HG03097 (cell line): ENCODE data around the gene STMP1.
"Not testable (repeated sequence)": the region's sequence is repeated elsewhere in the genome, so short reads cannot be mapped to it uniquely, and the experiment has no call there.

ENCODE experiments used
- ATAC-seq: cut with Tn5 transposase; IDR thresholded peaks from one replicate; pipeline ENCODE4 v1.9.1; 2021; ENCODE audit not compliant: unreplicated experiment, low FRiP score

STMP1 gene

DNA sequence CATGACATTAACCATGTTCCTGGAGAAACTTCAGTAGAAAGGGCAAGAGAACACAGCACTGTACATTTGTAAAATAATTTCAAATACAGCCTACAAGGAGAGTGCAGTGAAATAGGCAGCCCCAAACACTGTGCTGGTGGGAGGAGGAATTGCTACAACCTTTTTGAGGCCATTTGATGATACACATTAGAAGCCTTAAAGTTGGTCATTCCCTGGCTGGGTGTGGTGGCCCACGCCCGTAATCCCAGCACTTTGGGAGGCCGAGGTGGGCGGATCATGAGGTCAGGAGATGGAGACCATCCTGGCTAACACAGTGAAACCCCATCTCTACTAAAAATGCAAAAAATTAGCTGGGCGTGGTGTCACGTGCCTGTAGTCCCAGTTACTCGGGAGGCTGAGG lies 30.3 kb downstream of the STMP1 start:
- ATAC-seq = not testable (repeated sequence)

DNA sequence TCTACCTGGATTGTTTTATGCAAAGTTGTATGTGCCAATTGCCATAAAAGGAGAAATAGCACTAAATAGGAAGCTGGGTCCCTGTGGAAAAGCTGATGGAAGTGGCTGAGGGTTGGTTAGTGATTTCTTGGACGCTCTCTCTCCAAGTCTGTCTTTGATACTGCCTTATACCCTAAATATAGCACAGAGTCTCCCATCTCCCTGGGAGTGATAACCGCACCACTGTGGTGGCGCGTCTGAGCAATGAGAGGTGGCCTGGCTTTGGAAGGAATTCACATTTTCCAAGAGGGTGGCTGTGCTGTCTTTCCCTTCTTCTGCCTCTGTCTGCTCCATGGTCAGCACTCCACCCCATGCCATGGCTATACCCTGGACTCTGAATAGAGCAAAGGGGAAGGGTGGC lies 31.2 kb downstream of the STMP1 start:
- no peak for ATAC-seq

DNA sequence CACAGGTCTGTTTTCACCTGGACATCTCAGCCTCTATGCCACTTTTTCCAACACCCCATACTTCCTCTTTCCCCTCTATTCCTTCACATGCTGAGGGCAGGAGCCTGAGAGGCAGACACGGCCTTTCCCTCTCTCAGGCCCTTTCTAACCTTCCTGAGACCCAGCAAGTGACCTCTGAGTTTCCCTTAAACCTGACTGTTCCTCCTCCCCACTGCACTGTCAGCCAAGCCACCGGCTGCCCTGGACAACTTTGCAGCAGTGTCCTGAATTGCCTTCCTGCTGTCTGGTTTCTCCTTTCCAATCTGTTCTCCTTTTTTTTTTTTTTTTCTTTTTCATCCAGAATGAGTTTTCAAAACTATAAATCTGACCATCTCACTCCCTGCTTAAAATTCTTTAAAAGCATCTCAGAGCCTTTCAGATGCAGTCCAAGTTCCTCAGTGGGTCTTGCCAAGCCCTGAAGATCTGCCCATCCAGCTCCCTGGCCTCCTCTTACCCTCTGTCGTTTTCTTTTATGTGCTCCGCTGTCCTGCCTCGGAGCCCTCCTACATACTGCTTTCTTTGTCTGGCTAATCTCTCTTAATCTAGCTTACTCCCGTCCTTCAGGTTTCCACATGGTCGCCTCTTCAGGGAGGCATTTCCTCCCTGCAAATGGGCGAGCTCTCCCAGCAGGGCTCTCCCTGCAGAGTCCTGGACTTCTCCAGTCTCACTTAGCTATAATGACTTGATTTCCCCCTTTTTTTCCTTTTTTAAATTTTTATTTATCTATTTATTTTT lies 35.1 kb downstream of the STMP1 start:
- ATAC-seq = no peak

DNA sequence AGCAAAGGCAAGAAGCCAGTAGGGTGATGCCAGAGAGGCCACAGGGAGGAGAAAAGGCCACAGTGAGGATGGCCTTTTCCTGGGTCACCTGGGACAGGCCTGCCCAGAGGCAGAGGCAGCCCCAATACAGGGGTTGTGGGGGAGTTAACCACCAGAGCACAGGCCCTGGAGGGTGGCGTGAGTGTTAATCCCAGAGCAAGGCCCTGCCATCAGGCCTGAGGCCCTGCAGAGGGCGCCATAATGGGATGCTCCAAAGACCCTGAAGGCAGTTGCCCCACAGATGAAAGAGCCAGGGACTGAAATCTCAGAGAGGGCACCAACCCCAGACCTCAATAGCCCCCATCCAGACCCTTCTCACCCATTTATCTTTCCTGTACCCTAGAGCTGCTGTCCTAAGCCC lies 41.8 kb downstream of the STMP1 start:
- ATAC-seq = no peak

DNA sequence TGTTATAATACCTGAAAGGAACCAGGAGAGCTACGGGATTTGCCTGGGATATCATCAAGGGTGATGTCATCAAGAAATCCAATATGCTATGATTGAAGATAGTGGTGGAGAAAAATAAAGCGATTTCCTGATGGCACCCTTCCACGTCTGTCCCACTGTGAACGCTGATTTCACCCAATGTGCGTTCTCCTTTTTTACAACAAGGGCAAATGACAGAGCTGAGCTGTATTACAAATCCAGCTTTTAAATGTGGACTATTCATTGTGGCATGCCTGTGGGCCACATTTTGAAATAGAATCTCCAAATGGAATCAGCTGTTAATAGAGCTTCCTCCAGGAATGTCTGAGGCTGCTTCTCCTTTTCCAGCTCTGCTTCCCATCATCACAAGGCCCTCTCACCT lies 42.4 kb downstream of the STMP1 start:
- no peak for ATAC-seq

DNA sequence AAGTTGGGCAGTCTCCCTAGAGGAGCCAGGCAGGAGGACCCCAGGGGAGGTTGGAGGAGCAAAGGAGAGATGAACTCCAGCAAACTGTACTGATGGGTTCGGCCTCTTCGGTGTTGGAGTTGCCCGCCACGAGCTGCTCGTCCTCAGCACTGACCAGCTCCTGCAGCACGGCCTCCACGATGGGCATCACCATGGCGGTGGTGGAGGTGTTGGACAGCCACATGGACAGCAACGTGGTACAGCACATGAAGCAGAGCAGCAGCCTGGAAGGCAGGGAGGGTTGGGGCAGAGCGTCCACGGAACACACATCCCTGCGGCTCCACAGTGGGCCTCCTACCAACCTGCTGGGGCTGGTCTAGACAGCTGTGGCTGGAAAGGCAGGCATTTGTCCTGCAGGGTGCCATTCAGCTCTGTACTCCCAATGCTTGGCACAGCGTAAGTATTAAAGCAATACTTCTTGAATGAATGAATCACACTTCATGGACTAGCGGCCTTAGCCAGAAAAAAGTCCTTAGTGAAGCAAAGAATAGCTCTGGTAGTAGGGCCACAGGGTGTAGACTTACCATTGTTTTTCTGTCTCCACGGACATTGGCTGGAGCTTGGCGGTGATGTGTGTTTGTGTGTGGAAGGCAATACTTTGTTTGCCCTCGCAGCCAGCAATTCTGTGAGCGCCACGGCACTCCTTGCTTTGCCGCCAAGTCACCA lies 43.9 kb downstream of the STMP1 start:
- no peak for ATAC-seq

DNA sequence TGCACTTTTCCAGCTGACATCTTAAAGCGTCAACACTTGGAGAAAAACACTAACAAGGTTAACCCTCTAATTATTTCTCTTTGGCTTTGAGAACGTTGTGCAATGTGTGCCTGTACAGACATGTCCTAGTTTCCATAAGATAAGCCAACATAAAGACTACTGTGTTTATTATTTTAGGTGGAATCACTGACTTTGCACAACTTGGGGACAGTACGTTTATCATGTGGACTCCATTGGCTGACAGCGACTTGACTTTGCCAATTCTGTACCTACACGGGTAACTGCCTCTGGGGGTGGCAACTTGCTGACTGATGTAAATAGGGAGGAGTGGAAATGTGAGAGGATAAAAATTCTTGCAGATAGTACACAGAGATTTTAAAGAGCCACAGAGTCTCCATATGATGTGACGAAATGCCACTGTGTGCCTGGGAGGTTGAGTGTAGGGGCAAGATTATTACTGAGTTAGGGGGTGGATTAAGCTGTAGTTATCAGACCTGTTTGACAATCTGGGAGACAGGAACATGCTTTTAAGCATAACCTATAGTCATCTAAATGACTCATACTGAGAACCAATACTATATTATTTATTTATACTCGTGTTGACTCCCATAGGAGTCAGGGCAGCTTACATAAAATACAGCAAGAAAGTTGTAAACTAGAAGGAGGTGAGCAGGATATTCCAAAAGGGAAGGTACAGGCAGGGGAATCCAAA lies 44.7 kb downstream of the STMP1 start:
- ATAC-seq = no peak

DNA sequence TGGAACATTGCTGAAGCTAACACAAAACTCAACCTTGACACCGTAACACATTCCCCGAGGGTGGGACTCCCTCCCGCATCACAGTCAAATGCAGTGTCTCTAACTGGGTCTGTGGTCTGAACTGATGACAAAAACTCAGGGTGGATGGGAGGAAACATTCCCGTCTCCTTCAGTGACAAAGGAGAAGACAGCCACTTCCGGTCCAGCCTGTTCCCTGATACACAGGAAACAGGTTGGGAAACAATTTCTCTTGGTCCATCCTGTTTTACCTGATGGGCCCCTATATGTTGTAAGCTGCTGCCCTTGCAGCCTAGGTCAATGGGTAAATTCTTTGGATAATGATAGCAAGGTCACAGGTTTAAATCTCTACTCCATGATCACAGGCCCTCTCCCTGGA lies 45.3 kb downstream of the STMP1 start:
- ATAC-seq = no peak

DNA sequence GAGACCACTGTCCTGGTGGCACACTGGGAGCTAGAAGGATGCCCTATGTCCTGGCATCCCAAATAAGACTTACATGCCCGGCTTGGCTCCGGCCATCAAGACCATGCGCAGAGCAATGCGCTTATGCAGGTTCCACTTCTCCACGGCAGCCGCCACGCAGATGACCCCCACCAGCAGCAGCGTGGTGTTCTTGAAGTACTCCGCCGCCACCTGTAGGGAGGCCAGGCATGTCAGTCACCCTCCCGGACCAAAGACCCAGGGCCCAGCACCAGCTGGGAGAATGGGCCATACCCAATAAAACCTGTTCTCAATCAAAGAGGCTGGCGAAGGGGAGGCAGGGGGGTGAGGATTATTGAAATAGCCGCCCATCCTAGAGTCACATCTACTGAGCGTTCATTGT lies 45.7 kb downstream of the STMP1 start:
- ATAC-seq = no peak

DNA sequence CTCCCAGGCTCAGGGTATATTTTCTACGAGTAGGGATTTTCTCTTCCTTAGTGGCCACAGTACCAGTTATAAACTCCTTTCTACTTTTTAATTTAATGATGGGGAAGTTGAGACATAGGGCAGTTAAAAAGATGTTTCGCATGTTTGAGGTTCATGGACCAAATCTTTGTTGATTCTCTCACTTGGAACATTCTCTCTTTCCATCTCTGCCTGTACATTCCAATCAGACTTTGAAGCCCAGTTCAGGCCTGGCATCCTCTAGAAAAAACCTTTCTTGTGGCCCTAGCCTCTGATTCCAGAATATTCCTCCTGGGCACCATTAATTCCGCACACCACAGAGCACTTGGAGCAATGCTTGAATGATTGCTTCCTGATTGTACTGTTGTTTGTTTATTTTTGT lies 47.2 kb downstream of the STMP1 start:
- ATAC-seq = no peak

DNA sequence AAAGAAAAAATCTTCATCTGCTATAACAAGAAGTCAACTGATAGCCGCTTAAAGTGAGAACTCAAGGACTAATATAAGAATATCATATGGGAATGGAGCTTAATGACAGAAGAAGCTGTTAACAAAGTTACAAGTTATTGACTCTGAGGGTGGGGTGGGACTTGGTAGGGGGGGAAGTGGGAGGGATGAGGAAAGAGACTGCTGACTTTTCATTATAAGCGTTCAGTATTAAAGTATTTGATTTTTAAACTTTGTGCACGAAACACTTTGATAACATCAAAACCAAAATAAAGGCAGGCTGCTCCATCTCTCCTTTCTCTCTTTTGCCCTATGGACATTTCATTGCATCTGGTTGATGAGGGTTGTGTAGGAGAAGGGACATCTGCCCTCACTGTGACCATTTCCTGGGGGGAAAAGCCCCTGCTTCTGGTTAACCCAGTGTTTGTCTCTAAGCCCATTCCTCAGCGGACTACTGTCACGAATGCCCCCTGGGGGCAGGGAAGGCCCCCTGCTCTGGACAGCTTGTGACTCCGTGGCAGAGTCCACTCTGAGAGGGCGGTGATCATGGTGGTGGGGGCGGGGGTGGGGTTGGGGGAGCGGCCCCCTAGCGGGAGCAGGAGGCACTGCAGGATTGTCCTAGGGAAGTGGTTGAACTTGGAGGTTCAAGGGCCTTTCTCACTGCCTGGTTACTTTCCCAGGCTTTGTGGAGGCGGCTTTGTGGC lies 48.3 kb downstream of the STMP1 start:
- ATAC-seq = no peak

DNA sequence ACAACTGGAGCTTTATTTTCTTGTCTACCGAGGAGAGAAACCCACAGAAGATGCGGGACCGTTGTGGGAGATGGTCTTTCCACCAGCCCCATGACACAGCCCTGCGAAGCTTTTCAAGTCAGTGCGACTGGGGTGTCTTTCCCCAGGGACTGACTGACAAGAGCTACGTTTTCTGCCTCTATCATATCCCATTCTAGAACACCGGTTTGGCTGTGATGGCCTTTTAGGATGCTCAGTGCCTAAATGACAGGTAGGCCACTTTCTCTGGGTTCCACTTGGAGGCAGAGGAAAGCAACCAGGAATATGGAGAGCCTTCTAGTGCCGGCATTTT lies 48.8 kb downstream of the STMP1 start:
- no peak for ATAC-seq

DNA sequence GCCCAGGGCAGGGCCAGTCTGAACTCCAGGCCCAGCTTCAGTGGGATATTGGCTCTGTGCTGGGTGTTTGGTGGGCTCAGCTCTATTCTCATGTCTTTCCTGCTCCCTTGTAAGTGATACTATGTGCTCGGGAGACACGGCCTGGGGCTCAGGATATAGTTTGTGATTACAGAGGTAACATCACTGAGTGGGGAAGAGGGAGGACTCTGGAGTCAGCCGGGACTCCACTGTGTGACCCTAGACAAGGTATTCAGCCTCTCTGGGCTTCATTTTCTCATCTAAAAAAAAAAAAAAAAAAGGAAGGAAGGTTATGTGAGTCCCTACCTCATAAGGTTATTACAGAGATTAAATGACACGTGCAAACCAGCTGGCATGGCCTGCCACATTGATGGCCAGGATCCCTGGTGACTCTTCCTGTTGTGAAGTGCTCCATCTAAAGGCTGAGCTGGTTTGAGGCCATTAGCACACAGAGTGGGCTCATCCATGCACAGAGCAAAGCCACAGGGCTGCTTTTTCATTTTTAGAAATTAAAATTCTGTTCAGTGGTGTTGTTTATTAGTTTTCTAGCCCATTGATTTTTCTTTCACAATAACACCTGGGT lies 50.0 kb downstream of the STMP1 start:
- no peak for ATAC-seq

DNA sequence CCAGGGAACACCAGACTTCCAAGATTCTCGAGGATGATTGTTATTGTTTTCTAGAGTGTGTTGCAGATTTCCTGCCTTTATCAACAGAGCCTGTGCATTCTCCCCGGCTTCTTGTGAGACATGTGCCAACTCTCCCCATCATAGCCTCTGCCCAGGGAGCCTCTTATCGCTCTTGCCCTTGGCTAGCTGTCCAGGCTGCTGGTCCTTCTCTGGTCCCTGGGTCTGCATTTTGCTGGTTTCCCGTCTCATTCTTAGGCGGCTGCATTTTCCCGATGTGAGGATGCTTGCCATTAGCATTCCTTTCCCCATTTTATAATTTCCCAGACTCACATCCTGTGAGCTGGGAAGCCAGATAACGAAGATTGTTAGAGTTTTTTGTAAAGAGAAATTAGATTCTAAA lies 50.5 kb downstream of the STMP1 start:
- ATAC-seq = no peak

DNA sequence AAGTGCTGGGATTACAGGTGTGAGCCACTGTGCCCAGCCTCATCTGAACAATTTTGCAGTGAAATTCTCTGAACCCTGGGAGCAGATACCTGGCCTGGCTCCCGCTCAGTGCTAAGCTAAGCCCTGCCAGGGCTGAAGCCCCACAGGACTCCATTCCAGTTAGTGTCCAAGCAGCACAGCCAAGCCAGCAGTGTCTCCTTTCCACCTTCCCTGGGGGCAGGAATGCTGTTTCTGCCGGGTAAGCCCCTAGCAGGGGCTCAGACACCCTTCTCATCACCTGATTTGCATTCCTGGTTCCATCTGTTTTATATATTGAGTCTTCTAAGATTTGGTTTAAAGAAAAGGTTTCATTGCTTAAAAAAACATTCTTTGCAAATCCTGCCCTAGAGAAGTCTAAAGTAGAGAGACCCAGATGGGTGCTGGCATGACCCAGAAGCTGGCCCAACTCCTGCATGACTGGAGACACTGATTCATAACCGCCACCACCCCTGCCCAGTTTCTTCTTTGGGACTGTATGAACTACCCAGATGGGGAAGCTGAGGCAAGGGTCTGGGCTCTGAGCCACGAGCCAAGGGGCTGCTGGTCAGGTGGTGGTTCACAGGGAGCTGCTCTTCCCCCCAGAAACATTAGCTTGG lies 51.6 kb downstream of the STMP1 start:
- ATAC-seq = no peak

DNA sequence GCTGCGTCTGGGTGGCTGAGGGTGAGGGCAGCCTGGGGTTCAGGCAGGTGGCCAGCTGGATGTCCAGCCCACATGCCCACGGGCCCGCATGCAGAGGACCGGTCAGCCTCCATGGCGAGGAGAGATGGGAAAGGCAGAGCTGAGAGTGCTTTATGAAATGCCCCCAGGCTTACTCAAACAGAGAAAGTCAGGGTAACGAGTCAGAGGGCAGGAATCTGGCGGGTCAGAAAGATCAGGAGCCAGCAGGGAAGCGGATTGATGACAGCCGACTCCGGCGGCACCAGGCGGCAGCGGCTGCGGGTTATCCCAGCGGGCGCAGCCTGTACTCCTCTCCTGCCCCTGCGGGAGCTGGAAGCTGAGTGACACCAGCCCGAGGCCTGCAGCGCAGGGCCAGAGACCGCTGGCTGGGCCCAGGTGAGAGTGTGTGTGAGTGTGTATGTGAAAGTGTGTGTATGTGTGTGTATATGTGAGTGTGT lies 52.3 kb downstream of the STMP1 start:
- ATAC-seq = no peak

DNA sequence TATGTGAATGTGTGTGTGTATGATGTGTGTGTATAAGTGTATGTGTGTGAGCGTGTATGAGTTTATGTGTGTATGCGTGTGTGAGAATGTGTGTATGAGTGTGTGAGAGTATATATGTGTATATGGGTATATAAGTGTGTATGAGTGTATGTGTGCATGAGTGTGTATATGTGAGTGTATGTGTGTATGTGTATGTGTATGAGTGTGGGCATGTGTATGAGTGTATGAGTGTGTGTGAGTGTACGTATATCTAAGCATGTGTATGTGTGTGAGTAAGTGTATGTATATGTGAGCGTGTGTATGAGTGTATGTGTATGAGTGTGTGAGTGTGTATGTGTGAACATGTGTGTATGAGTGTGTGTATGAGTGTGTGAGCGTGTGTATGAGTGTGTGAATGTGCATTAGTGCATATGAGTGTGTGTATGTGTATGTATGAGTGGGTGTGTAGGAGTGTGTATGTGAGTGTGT lies 52.8 kb downstream of the STMP1 start:
- ATAC-seq = no peak

DNA sequence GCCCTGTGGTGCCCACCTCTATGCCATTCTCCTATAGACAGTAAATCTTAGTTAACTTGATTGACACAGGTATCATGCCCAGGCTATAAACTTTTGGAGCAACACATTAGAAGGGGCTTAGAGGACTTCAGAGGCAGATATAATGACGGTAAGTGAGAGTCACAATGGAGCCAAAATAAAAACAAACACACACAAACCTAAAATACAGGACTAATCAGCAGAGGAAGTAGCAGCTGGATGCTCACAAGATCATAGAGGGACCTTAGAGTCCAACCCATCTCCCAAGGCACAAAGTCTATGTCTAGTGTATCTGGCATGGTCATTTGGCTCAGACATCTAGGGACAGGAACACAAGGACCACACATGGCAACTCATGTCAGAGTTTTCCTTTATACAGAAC lies 53.4 kb downstream of the STMP1 start:
- no peak for ATAC-seq

DNA sequence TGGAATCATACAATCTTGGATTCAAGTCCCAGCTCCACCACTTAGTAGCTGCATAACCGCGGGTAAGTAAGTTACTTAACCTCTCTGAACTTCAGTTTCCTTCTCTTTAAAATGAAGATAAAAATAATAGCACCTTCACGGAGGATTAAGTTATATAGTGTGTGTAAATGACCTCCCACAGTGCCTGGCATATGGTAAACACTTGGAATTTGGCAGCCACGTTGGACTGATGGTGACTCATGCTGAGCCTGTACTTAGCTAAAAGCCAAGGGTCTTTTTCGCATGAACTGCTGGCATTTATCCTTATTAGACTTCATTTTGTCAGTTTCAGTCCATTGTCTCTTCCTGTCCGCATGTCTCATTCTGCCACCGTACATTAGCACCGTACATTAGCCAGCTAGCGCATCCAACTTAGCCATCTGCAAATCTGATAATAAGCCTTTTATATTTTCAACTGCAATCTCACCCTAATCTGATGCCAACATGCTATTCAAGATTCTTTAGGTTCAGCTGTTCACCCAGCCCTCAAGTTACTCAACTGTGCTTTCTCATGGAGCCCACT lies 54.4 kb downstream of the STMP1 start:
- no peak for ATAC-seq

DNA sequence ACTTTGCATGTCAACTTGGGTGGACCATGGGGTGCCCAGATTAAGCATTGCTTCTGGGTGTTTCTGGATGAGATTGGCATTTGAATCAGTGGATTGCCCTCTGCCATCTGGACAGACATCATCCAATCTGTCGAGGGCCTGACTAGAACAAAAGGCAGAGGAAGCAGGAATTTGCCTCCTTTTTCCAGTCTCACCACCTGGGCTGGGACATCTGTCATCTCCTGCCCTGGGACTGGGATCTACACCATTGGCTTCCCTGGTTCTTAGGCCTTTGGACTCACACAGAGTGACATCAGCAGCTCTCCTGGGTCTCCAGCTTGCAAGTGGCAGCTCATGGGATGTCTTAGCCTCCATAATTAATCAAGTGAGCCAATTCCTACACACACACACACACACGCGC lies 55.4 kb downstream of the STMP1 start:
- no peak for ATAC-seq
